Right cardiac atrium (tissue), 5 donors: ENCODE measurements around the gene FRS3. TPM values are rescaled to one million over a fixed set of nuclear protein-coding genes. Genes with fewer than 3 reads are reported as not detected.

Experiments used
- ATAC-seq, 2 donors: fragments of 200-7000 bp; cut with Tn5 transposase; one replicate each; pipeline versions ENCODE4 v1.8.0 to v1.9.1; 2020; ENCODE audit warnings: moderate library complexity in 2 of 2, mild to moderate bottlenecking in 1 of 2
- DNase-seq, 3 donors: peaks; one replicate each; pipeline ENCODE4 v3.0.0-alpha.2; 2020
- H3K27ac ChIP-seq: one replicate; pipeline ENCODE4 v1.5.1; 2013; ENCODE audit warnings: mild to moderate bottlenecking, low read length, control low read depth, moderate library complexity
- H3K27me3 ChIP-seq: one replicate; pipeline ENCODE4 v1.6.1; 2013; ENCODE audit not compliant: control insufficient read depth, insufficient read depth
- H3K4me1 ChIP-seq: one replicate; pipeline ENCODE4 v1.6.1; 2013; ENCODE audit warnings: low read length; ENCODE audit not compliant: control insufficient read depth, insufficient read depth
- H3K4me3 ChIP-seq: one replicate; pipeline ENCODE4 v1.5.1; 2013; ENCODE audit warnings: low read length, control low read depth
- H3K9me3 ChIP-seq: one replicate; pipeline ENCODE4 v1.6.1; 2013; ENCODE audit warnings: low read length; ENCODE audit not compliant: control insufficient read depth
- WGBS: extraction: QIAGEN DNeasy Blood & Tissue Kit; methylation state at CpG from one replicate; pipeline ENCODE4 v1.1.7; 2013; 5-methylcytosine and 5-hydroxymethylcytosine counted together
- intact Hi-C, 4 donors: fragments of 100-400 bp; cut with DNase I; formaldehyde crosslinking; loops; one replicate each; pipeline versions ENCODE4 v1.11.0 to v1.14.0; 2022 to 2023
- polyA plus RNA-seq: library from polyadenylated mRNA; stranded (reverse); fragments of 200-250 nt; gene quantifications from one replicate; pipeline ENCODE4 v1.2.3, GENCODE V29; 2013
- total RNA-seq, 4 donors: library from RNA; stranded (reverse); fragmentation: NEBNext Ultra II Directional; extraction: Animal tissue kit (Norgen Biotek cat#: 25700); gene quantifications; one replicate each; pipeline ENCODE4 v1.2.1, GENCODE V29; 2021
- donor health status: healthy with polysubstance abuse.
- donor health status: DM: no; HTN: yes; CAD: no.
- donor health status: DM: no; HTN: no; CAD: no.
- donor health status: DM: no; HTN: yes; CAD: no; lungs with severe emphysema.
- donor health status: DM: yes; HTN: yes; CAD: no.

FRS3 gene
- total and polyA plus RNA-seq, 5 donors, result 3.7 to 6.9 (median 5.1) TPM

DNA sequence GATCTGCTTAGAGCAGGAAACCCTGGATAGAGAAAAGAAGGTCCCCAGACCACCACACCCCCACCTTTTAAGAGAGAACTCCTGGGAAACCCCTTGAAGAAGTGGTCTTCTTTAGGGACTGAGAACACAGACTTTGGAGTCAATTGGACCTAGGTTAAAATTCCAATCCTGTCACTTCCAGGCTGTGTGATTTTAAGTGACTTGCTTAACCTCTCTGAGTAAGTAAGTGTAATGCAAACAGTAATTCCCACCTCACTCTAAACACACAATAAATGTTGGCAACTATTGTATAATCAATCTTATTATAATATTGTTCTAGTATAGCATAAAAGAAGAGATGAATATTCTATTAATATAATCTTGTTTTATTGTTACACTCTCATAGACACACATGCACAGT lies 47.6 kb downstream of the FRS3 start:
- no peak overlapping the region for H3K27ac ChIP-seq
- H3K9me3 ChIP-seq, result no peaks in the 10 kb centered on the region
- no peak for DNase-seq
- H3K27me3 ChIP-seq, result no peaks in the 10 kb centered on the region
- no peak for ATAC-seq
- H3K4me3 ChIP-seq, result no peak overlapping the region
- intact Hi-C loops, result no loop called here
- peaks cover 29% of the 10 kb centered on the region for H3K4me1 ChIP-seq

DNA sequence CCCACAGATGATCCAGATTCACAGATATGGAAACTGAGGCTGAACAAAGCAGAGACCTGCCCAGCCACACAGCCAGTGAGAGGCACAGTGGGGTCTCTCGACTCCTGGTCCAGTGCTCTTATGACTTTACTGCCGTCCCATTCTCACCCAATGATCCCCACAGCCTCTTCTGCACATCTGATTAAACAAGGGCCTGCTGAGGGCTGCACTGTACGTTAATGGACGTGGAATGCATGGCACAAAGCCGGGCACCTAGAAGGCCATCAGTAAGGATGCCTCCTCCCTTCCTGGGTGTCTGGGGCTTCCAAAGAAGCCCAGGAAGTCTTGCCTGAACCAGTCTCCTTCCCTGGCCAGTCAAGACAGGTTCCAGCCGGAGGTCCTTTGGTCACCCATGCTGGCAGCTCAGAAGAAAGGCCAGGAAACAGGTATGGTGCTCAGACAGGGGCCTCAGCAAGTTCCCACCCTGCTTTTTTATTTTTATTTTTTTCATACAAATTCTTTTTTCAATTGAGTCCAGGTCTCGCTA lies 48.1 kb downstream of the FRS3 start:
- ATAC-seq (no peak), DNase-seq (no peak)
- H3K27ac ChIP-seq, result no peak overlapping the region
- no peak overlapping the region for H3K4me3 ChIP-seq
- H3K9me3 ChIP-seq, result no peaks in the 10 kb centered on the region
- 78% methylated on average over 7 of the region's 7 CpGs for WGBS
- intact Hi-C loops, result no loop called here
- H3K27me3 ChIP-seq, result no peaks in the 10 kb centered on the region
- peaks cover 29% of the 10 kb centered on the region for H3K4me1 ChIP-seq

DNA sequence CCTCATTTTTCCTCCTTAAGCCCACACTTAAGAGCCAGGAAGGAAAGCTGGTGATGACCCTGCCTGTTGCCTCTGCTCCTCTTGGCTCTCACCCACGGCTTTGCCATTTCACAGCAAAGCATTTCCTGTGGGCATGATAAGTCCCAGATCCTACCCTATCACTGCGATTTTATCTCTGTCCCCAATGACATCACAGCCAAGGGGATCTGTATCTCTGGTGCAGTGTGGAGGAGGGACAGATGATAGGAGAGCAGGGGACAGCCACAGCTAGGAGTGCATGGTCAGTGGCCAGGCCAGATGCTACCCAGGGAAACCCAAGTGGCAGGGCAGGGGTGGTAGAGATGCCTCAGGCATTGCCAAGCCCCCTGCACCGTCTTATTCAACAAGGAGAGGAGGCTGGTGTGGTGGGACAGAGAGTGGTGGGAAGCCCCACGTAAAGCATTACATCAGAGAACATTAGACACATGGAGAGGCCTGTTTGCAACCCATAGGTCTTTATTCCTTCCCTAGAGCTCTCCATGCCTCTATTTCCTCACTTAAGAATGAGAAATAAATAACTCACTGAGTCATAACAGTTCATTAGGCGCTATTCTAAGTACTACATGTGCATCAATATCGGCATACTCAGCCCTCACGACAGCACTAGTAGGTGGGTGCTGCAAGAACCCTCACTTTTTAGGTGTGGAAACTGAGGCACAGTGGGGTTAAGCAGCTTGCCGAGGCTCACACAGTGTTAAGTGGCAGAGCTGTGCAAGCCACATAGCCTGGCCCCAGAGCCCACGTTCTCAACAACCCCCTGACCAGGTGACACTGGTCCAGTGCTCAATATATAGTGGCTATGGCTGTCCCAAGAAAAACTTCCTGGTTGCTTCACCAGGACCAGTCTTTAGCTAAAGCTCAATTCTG lies 48.9 kb downstream of the FRS3 start:
- Histone ChIP-seq H3K4me1 (peaks cover 29% of the 10 kb centered on the region), H3K27ac (no peak overlapping the region), H3K4me3 (no peak overlapping the region), H3K27me3 (no peaks in the 10 kb centered on the region), H3K9me3 (no peaks in the 10 kb centered on the region)
- DNase-seq (no peak), ATAC-seq (no peak)
- WGBS, result 53% methylated on average over 9 of the region's 9 CpGs
- intact Hi-C loops, result no loop called here

DNA sequence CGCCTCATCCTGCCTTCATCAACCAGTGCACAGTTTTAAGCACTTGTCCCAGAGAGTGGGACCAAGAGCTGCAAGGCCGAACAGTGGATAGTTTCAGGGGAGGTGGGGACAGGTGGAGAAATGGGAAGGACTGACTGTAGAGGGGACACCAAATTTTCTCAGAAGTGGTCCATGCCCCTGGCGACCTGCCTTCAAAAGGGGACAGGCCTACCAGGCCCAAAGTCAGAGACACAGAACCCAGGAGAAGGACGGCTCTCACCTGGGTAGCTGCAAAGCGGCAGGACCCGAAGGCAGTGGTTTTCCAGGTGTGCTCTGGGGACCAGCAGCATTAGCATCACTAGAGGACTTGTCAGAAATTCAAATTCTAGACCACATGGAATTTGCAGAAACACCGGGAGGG lies 50.1 kb downstream of the FRS3 start:
- H3K4me3 ChIP-seq, result no peak overlapping the region
- H3K27me3 ChIP-seq, result no peaks in the 10 kb centered on the region
- DNase-seq, result peak in 1 of 3 donors; percentile 44
- H3K9me3 ChIP-seq, result no peaks in the 10 kb centered on the region
- 93% methylated on average over 7 of the region's 7 CpGs for WGBS
- ATAC-seq, result no peak
- no peak overlapping the region for H3K27ac ChIP-seq
- H3K4me1 ChIP-seq, result peaks cover 35% of the 10 kb centered on the region
- intact Hi-C loops, result no loop called here

DNA sequence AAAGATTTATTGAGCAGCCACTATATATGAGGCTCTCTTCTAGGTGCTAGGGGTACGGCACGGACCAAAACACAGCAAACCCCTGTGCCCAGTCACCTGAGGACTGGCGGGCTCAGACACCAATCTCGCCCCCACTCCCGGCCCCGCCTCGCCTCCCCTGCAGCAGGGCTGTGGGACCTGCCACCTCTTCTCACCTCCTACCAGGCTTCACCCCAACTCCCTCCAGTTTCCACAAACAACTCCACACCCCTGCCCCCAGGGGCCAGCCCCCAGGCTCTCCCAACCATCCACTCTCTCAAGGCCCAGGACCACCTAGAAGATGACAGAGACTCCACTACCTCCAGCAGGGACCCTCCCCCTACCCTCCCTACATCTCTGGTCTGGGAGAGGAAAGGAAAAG lies 50.7 kb downstream of the FRS3 start:
- intact Hi-C loops, result no loop called here
- no peaks in the 10 kb centered on the region for H3K9me3 ChIP-seq
- ATAC-seq, result no peak
- peaks cover 42% of the 10 kb centered on the region for H3K4me1 ChIP-seq
- 91% methylated on average over 7 of the region's 7 CpGs for WGBS
- H3K4me3 ChIP-seq, result no peak overlapping the region
- DNase-seq, result peak in 1 of 3 donors; percentile 37
- no peaks in the 10 kb centered on the region for H3K27me3 ChIP-seq
- peak overlapping the region; percentile 23 for H3K27ac ChIP-seq

DNA sequence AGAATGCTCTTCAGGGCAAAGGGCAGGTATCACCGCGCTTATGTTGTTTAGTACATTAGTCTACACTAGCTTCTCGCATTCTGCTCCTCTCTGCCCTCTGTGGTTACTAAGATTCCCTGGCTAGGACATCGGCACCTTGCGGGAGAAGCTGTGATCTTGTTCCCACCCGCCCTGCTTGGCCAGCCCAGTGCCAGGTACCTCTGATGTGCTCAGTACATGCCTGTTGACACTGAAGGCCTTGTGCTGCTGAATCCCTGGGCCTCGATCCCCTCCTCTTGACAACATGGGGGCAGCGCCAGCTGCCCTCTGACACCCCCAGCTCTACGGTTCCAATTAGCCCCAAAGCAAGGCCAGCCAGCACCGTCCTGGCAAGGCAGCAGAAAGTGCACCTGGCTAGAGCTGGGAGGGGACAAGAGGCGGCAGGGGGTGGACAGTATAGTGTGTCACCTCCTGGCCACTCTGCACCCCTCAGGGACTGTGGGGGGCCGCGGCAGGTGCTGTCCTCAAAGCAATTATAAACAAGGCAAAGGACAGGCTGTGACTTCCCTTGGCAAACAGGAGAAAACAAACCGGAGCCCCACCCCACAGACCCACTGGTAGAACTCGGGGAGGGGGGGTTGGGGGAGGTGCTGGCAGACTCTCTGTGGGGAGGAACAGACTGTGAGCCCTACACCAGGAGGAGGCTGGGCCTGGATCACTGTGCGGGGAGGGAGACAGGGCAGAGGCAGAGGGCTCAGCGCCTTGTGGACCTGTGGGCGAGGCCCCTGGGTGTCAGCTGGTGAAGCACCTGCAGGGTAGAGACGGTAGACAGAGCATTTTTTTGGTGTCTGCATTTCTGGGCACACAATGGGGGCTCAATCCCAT lies 51.4 kb downstream of the FRS3 start:
- intact Hi-C loops, result no loop called here
- DNase-seq (peak in 2 of 3 donors; percentile 69 to 71), ATAC-seq (peak; percentile 8 to 47)
- H3K27ac ChIP-seq, result peak overlapping the region; percentile 66
- H3K27me3 ChIP-seq, result no peaks in the 10 kb centered on the region
- no peaks in the 10 kb centered on the region for H3K9me3 ChIP-seq
- H3K4me1 ChIP-seq, result peaks cover 45% of the 10 kb centered on the region
- WGBS, result 65% methylated on average over 19 of the region's 19 CpGs
- no peak overlapping the region for H3K4me3 ChIP-seq

DNA sequence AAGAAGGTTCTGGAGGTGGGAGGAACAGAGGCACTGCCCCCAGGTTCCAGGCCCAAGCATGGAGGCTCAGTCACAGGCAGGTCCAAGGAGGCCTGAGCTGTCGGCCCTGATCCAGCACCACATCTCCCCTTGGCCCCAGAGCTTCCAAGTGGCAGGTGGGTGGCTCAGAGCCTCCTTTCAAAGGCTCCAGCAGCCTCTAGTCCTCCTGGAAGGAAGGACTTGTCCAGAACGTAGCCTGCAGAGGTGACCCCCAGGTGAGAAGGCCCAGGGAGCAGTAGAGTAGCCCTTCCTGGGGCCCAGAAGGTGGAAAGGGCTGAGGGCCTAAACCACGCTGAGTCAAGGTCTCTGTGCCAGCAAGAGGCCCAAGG lies 52.0 kb downstream of the FRS3 start:
- DNase-seq (no peak), ATAC-seq (no peak)
- no peaks in the 10 kb centered on the region for H3K27me3 ChIP-seq
- H3K27ac ChIP-seq, result peak overlapping the region; percentile 42
- H3K9me3 ChIP-seq, result no peaks in the 10 kb centered on the region
- intact Hi-C loops, result no loop called here
- WGBS, result 90% methylated on average over 3 of the region's 3 CpGs
- H3K4me1 ChIP-seq, result peaks cover 46% of the 10 kb centered on the region
- H3K4me3 ChIP-seq, result no peak overlapping the region

DNA sequence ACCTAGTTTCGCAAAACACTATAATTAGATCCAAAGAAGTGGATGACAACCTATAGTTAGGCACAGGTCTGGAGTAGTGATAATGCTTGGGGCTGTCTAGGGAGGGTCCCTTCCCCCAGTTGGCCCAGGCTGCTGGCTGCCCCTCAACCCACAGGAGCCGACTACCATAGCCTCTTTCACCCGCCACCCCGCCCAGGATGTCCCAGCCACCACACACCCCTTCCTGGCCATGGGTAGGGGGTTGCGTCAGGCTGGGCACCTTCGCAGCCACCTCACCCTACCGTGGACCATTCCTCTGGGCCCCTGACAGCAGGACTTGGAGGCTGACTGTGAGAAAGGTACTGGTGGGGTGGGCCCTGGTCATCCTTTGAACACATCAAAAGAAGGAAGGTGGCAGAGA lies 52.8 kb downstream of the FRS3 start:
- peak overlapping the region; percentile 2 for H3K27ac ChIP-seq
- no peaks in the 10 kb centered on the region for H3K9me3 ChIP-seq
- 68% methylated on average over 7 of the region's 7 CpGs for WGBS
- no peak for ATAC-seq
- H3K4me1 ChIP-seq, result peaks cover 42% of the 10 kb centered on the region
- H3K4me3 ChIP-seq, result no peak overlapping the region
- intact Hi-C loops, result no loop called here
- no peaks in the 10 kb centered on the region for H3K27me3 ChIP-seq
- peak in 1 of 3 donors; percentile 57 for DNase-seq

DNA sequence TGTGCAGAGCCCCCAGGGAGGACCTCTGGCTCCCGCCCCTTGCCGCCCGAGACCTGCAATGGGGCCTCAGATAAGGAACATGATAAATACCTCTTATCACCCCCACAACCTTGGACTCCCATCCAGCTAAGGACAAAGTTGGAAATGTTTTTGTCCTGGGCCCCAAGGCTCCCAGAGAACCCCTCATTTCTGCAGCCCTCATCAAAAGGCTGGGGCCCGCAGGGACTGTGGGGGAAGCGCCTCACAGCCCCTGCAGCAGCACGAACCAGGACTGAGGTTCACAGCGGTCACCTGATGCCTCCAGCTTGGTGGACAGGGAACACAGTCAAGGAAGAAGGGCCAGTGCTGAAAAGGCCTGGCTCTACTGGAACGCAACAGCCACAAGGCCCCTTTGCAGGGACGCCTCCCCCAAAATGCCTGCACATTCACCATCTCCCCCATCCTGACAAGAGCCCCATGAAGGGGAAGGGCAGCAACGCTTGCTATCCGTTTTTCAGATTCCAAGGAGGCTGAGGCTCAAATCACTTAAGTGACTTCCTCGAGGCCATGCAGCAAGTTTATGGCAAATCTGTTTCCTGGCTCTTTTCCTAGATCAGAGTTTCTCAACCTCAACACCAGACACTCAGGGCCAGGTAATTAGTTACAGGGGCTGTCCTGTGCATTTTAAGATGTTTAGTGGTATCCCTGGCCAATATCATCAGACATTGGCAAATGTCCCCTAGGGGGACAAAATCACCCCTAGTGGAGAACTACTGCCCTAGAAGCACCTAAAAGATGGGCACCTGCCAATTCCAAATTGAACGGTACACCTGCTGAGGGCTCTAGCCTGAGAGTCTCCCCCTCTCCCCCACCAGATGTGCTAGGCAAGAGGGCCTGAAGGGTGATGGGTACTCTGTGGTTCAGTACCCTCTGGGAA lies 54.9 kb downstream of the FRS3 start:
- Histone ChIP-seq H3K4me1 (peaks cover 37% of the 10 kb centered on the region), H3K9me3 (no peaks in the 10 kb centered on the region), H3K27ac (peak overlapping the region; percentile 25), H3K27me3 (no peaks in the 10 kb centered on the region), H3K4me3 (no peak overlapping the region)
- 69% methylated on average over 13 of the region's 13 CpGs for WGBS
- DNase-seq (peak in 1 of 3 donors; percentile 47), ATAC-seq (no peak)
- intact Hi-C loops, result no loop called here

DNA sequence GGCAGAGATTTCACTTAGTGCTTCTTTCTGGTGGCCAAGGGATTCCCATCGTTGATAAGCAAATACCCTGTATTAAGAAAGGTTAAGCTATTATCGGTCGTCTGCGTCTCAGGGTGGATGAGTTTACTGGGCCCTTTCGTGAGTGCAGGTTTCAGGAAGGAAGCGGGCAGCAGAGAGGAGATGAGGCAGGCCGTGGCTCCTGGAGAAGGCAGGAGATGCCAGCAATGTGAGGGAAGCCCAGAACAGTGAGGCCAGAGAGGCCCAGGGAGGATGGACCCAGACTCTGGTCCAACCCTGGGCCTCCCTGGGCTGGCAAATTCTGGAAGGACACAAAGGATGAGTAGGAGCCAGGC lies 55.5 kb downstream of the FRS3 start:
- ATAC-seq, result no peak
- intact Hi-C loops, result no loop called here
- DNase-seq, result peak in 1 of 3 donors; percentile 43
- H3K27ac ChIP-seq, result peak overlapping the region; percentile 25
- H3K27me3 ChIP-seq, result no peaks in the 10 kb centered on the region
- H3K4me3 ChIP-seq, result no peak overlapping the region
- peaks cover 32% of the 10 kb centered on the region for H3K4me1 ChIP-seq
- WGBS, result 40% methylated on average over 7 of the region's 7 CpGs
- no peaks in the 10 kb centered on the region for H3K9me3 ChIP-seq
